ENCODE results near the gene PCSK5. TPM values are rescaled to one million over a fixed set of nuclear protein-coding genes. Genes with fewer than 3 reads are reported as not detected.

Gene PCSK5
- total and polyA plus RNA-seq, 8 donors, result 0.37 to 86.3 (median 4.9) TPM

GRCh38 chr9:75878488-75878860 is 12.0 kb upstream of the PCSK5 start:
- Histone ChIP-seq H3K27ac (no peak overlapping the region), H3K36me3 (no peaks in the 10 kb centered on the region), H3K27me3 (no peaks in the 10 kb centered on the region), H3K9me3 (no peaks in the 10 kb centered on the region), H3K4me3 (no peak overlapping the region), H3K4me1 (no peaks in the 10 kb centered on the region)
- intact Hi-C loops (cut with DNase I; ENCODE audit: low total_unique reads), result no loop called here
- TF ChIP-seq POLR2AphosphoS5 (IDR thresholded peaks at IDR 0.05), result no peak
- TF ChIP-seq POLR2A (IDR thresholded peaks at IDR 0.05), result no peak
- no peak for TF ChIP-seq EP300 (IDR thresholded peaks at IDR 0.05)
- TF ChIP-seq CTCF (IDR thresholded peaks at IDR 0.05), result no peak
- 75 to 83% (median 79%) methylated on average over 2 of the region's 2 CpGs for WGBS, 5 donors
- DNase-seq, result no peak

- intact Hi-C loops (cut with DNase I; ENCODE audit: low total_unique reads), result no loop called here
- WGBS, 5 donors, result 74 to 88% (median 79%) methylated on average over 1 of the region's 1 CpG
- no peak for TF ChIP-seq POLR2A (IDR thresholded peaks at IDR 0.05)
- TF ChIP-seq CTCF (IDR thresholded peaks at IDR 0.05), result no peak
- no peak for TF ChIP-seq POLR2AphosphoS5 (IDR thresholded peaks at IDR 0.05)
- no peak for TF ChIP-seq EP300 (IDR thresholded peaks at IDR 0.05)
- Histone ChIP-seq H3K4me3 (no peak overlapping the region), H3K27me3 (no peaks in the 10 kb centered on the region), H3K4me1 (no peaks in the 10 kb centered on the region), H3K9me3 (no peaks in the 10 kb centered on the region), H3K36me3 (no peaks in the 10 kb centered on the region), H3K27ac (no peak overlapping the region)
- DNase-seq, result no peak
Measured at GRCh38 chr9:75880618-75881017, 9.9 kb upstream of the PCSK5 start.

GRCh38 chr9:75881761-75882160 is 8.7 kb upstream of the PCSK5 start:
- no peak for DNase-seq
- TF ChIP-seq POLR2A (IDR thresholded peaks at IDR 0.05) (no peak), EP300 (IDR thresholded peaks at IDR 0.05) (no peak)
- WGBS, 5 donors, result 71 to 87% (median 78%) methylated on average over 1 of the region's 1 CpG
- intact Hi-C loops (cut with DNase I; ENCODE audit: low total_unique reads), result no loop called here
- Histone ChIP-seq H3K4me1 (no peaks in the 10 kb centered on the region), H3K36me3 (no peaks in the 10 kb centered on the region), H3K4me3 (no peak overlapping the region), H3K9me3 (no peaks in the 10 kb centered on the region), H3K27me3 (no peaks in the 10 kb centered on the region), H3K27ac (no peak overlapping the region)

- Histone ChIP-seq H3K9me3 (no peaks in the 10 kb centered on the region), H3K27ac (no peak overlapping the region), H3K36me3 (no peaks in the 10 kb centered on the region), H3K27me3 (peaks cover 0 to 1% (median under 1%) of the 10 kb centered on the region in 3 donors), H3K4me3 (no peak overlapping the region), H3K4me1 (peaks cover 0 to 11% (median 9%) of the 10 kb centered on the region in 4 donors)
- TF ChIP-seq POLR2AphosphoS5 (IDR thresholded peaks at IDR 0.05) (no peak), CTCF (IDR thresholded peaks at IDR 0.05) (no peak), POLR2A (IDR thresholded peaks at IDR 0.05) (no peak), EP300 (IDR thresholded peaks at IDR 0.05) (no peak)
- WGBS, 5 donors, result 74 to 93% (median 86%) methylated on average over 5 of the region's 5 CpGs
- no peak for DNase-seq
- intact Hi-C loops (cut with DNase I; ENCODE audit: low total_unique reads), result no loop called here
Measured at GRCh38 chr9:75885652-75886051, 4.8 kb upstream of the PCSK5 start.

GRCh38 chr9:75889577-75889976 is 896 bp upstream of the PCSK5 start:
- 2 to 7% (median 4%) methylated on average over 7 of the region's 7 CpGs for WGBS, 5 donors
- Histone ChIP-seq H3K36me3 (no peaks in the 10 kb centered on the region), H3K4me1 (peaks cover 19 to 36% (median 30%) of the 10 kb centered on the region in 4 donors), H3K27ac (peak overlapping the region in 4 of 5 donors; percentile 76 to 89 (median 84)), H3K4me3 (peak overlapping the region; percentile 61 to 81 (median 76)), H3K9me3 (no peaks in the 10 kb centered on the region), H3K27me3 (peaks cover 0 to 33% (median 22%) of the 10 kb centered on the region in 3 donors)
- intact Hi-C loops (cut with DNase I; ENCODE audit: low total_unique reads), result no loop called here
- TF ChIP-seq POLR2A (IDR thresholded peaks at IDR 0.05) (no peak), POLR2AphosphoS5 (IDR thresholded peaks at IDR 0.05) (no peak), EP300 (IDR thresholded peaks at IDR 0.05) (no peak), CTCF (IDR thresholded peaks at IDR 0.05) (no peak)
- DNase-seq, result no peak

Data from stomach (tissue), 9 donors.